HCT116 (cell line): ENCODE data around the gene LSM4.
A peak's percentile ranks its signal among the peaks of the same experiment; 100 is the strongest.

ENCODE experiments used
- ATF3 ChIP-seq: IDR thresholded peaks from 2 replicates; pipeline ENCODE4 v1.6.1; 2012
- CBX3 ChIP-seq: IDR thresholded peaks from 2 replicates; pipeline ENCODE4 v1.6.1; 2012; ENCODE audit warnings: low read depth
- EZH2 ChIP-seq: fragments of 200-600 bp; sonication (generic); IDR thresholded peaks from 2 replicates; pipeline ENCODE4 v1.6.1; 2017; ENCODE audit warnings: antibody characterized with exemption, mixed run types
- JUND ChIP-seq: IDR thresholded peaks from 2 replicates; pipeline ENCODE4 v1.6.1; 2012
- MAX ChIP-seq: IDR thresholded peaks from 2 replicates; pipeline ENCODE4 v1.6.1; 2012
- POLR2A ChIP-seq: IDR thresholded peaks from 2 replicates; pipeline ENCODE4 v1.7.0; 2011; ENCODE audit warnings: borderline replicate concordance; ENCODE audit not compliant: insufficient read depth, insufficient read length; ENCODE audit errors: extremely low read depth
- POLR2AphosphoS5 ChIP-seq: IDR thresholded peaks from 2 replicates; pipeline ENCODE4 v1.6.1; 2011; ENCODE audit warnings: mild to moderate bottlenecking, low read depth, low read length, moderate library complexity
- RAD21 ChIP-seq: IDR thresholded peaks from 2 replicates; pipeline ENCODE4 v1.6.1; 2012; ENCODE audit warnings: low read depth, mild to moderate bottlenecking
- SIN3A ChIP-seq: IDR thresholded peaks from 2 replicates; pipeline ENCODE4 v1.6.1; 2012; ENCODE audit warnings: low read depth
- SP1 ChIP-seq: IDR thresholded peaks from 2 replicates; pipeline ENCODE4 v1.6.1; 2012; ENCODE audit warnings: low read depth
- YY1 ChIP-seq: IDR thresholded peaks from 2 replicates; pipeline ENCODE4 v1.6.1; 2011; ENCODE audit warnings: low read length, low read depth, moderate library complexity, mild to moderate bottlenecking; ENCODE audit not compliant: insufficient replicate concordance; ENCODE audit errors: extremely low read depth
- ZNF274 ChIP-seq: fragments of 200-500 bp; sonication (Bioruptor generic); IDR thresholded peaks from 2 replicates; pipeline ENCODE4 v1.6.1; 2014; ENCODE audit warnings: mild to moderate bottlenecking, low read depth, low read length, inconsistent platforms
- TF ChIP-seq, protein P1 (sequence below), 3 experiments: fragments of 200-600 bp in 1 of 3; sonication (generic) in 1 of 3; IDR thresholded peaks in 2 of 3; conservative IDR thresholded peaks in 1 of 3; 2 replicates each; pipeline ENCODE4 v1.5.1; 2012 to 2017; ENCODE audit warnings: low read depth in 2 of 3, low read length in 2 of 3, antibody characterized with exemption in 1 of 3, borderline replicate concordance in 1 of 3, control low read depth in 1 of 3, mild to moderate bottlenecking in 1 of 3, mixed read lengths in 1 of 3, mixed run types in 1 of 3, moderate library complexity in 1 of 3; ENCODE audit not compliant: insufficient read depth in 1 of 3

DNA sequence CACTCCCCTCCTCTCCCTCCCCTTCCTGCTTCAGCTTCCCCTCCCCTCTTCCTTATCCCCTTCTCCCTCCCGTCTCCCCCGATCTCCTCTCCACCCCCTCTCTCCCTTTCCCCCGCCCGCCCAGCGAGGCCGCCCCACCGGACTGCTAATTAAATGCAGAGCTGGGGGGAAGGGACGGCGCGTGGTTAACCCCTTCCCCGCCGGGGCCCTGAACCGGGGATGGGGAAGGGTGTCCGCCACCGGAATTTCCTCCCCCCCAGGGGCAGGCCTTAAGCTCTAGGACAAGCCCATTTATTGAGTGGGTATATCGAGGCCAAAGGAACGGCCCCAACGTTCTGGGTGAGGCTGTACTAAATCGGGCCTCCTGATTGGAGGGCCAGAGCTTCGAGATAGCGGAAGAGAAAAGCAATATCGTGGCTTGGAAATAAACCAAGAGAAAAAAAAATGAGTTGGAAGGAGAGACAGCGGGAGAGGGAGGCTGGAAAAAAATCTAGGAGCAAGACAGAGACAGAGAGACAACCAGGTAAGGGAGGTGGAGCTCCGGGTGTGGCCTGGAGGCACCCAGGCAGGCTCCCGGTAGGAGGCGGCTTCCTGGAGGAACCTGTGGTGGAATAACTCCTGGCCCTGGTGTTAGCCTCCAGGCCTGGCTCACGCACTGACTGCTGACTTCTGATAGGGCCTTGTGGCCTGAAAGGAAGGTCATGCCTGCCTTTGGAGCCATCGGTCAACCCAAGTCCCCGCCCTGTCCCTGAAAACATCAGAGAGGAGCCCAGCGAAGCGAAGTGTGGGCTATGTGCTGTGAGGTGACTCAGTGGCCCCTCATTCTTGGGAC, 29.9 kb downstream of the LSM4 start:
- TF ChIP-seq POLR2AphosphoS5, result peak; percentile 64
- TF ChIP-seq, protein P1, sequence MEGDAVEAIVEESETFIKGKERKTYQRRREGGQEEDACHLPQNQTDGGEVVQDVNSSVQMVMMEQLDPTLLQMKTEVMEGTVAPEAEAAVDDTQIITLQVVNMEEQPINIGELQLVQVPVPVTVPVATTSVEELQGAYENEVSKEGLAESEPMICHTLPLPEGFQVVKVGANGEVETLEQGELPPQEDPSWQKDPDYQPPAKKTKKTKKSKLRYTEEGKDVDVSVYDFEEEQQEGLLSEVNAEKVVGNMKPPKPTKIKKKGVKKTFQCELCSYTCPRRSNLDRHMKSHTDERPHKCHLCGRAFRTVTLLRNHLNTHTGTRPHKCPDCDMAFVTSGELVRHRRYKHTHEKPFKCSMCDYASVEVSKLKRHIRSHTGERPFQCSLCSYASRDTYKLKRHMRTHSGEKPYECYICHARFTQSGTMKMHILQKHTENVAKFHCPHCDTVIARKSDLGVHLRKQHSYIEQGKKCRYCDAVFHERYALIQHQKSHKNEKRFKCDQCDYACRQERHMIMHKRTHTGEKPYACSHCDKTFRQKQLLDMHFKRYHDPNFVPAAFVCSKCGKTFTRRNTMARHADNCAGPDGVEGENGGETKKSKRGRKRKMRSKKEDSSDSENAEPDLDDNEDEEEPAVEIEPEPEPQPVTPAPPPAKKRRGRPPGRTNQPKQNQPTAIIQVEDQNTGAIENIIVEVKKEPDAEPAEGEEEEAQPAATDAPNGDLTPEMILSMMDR (IDR thresholded peaks at IDR 0.05 in 2 of 3, conservative IDR thresholded peaks at IDR 0.05 in 1 of 3; ENCODE audit: borderline replicate concordance in 1 of 3, insufficient read depth in 1 of 3, low read depth in 2 of 3, low read length in 2 of 3), result 0 out of 6 replicates have a peak, but pooled peaks of 1 of the 3 experiments have one; percentile 16
- no peak for TF ChIP-seq EZH2
- no peak for TF ChIP-seq ATF3
- TF ChIP-seq SP1, result peak; percentile 50
- TF ChIP-seq ZNF274, result no peak
- TF ChIP-seq RAD21, result no peak
- TF ChIP-seq YY1, result peak; percentile 14
- TF ChIP-seq POLR2A, result no peak
- peak; percentile 55 for TF ChIP-seq MAX
- no peak for TF ChIP-seq SIN3A
- TF ChIP-seq CBX3, result no peak
- TF ChIP-seq JUND, result no peak
